NT2/D1 (cell line): Measurements from ENCODE around the gene EFR3B.

Experiments
- YY1 ChIP-seq: IDR thresholded peaks from 2 replicates; pipeline ENCODE4 v1.6.1; 2011; ENCODE audit not compliant: insufficient read length, insufficient read depth
- ZNF274 ChIP-seq: IDR thresholded peaks from 2 replicates; pipeline ENCODE4 v1.6.1; 2011; ENCODE audit warnings: mild to moderate bottlenecking, low read depth, low read length

DNA sequence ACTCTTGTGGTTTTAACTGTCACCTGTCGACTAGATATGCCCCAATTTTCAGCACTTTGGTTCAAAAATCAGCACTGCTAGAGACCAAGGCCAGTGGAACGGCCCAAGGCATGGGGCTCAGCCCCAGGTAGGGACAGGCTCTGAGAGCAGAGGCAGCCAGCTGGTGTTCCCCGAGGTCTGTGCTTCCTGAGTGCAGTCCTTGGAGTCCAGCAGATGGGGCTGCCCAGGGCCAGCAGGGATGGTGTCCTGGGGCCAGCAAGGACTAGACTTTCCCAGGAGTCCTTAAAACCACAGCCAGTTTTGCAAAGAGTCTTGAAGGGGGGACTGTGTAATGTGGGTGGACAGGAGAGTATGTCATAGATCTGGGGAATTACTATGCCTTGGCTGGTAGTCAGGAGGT is 70.2 kb downstream of the EFR3B start:
- TF ChIP-seq ZNF274 (no peak), YY1 (no peak)
